H9 (cell line): ENCODE results near the gene ARHGAP26. TPM values are rescaled to one million over a fixed set of nuclear protein-coding genes. Genes with fewer than 3 reads are reported as not detected.

Experiments
- DNase-seq: peaks from one replicate; pipeline ENCODE4 v3.0.0-alpha.2; 2017
- H2AFZ ChIP-seq: one replicate; pipeline ENCODE4 v1.6.1; 2013; ENCODE audit warnings: mild to moderate bottlenecking, low read length, control low read depth, moderate library complexity
- H2AK5ac ChIP-seq: 2 replicates; pipeline ENCODE4 v1.6.1; 2013; ENCODE audit warnings: low read length, control low read depth, mixed read lengths; ENCODE audit not compliant: insufficient read length
- H2BK120ac ChIP-seq: one replicate; pipeline ENCODE4 v1.6.1; 2013; ENCODE audit warnings: low read depth, mild to moderate bottlenecking, low read length, control low read depth, inconsistent platforms; ENCODE audit not compliant: poor library complexity, severe bottlenecking
- H2BK12ac ChIP-seq: 2 replicates; pipeline ENCODE4 v1.6.1; 2013; ENCODE audit warnings: low read length, control low read depth, mixed read lengths, low read depth; ENCODE audit not compliant: insufficient read length
- H2BK15ac ChIP-seq: 2 replicates; pipeline ENCODE4 v1.6.1; 2013; ENCODE audit warnings: low read depth, low read length, control low read depth
- H2BK20ac ChIP-seq: one replicate; pipeline ENCODE4 v1.6.1; 2013; ENCODE audit warnings: low read depth, mild to moderate bottlenecking, low read length, control low read depth, inconsistent platforms; ENCODE audit not compliant: poor library complexity, severe bottlenecking
- H2BK5ac ChIP-seq: 2 replicates; pipeline ENCODE4 v1.6.1; 2013; ENCODE audit warnings: low read length, control low read depth, mixed read lengths; ENCODE audit not compliant: insufficient read length
- H3K14ac ChIP-seq: 2 replicates; pipeline ENCODE4 v1.6.1; 2013; ENCODE audit warnings: low read length, control low read depth; ENCODE audit not compliant: insufficient read depth
- H3K18ac ChIP-seq: 2 replicates; pipeline ENCODE4 v1.6.1; 2013; ENCODE audit warnings: low read depth, mild to moderate bottlenecking, mixed read lengths, low read length, control low read depth; ENCODE audit not compliant: insufficient read length
- H3K23ac ChIP-seq: 2 replicates; pipeline ENCODE4 v1.6.1; 2013; ENCODE audit warnings: low read length, control low read depth, mixed read lengths, low read depth; ENCODE audit not compliant: insufficient read length
- H3K23me2 ChIP-seq: 2 replicates; pipeline ENCODE4 v1.6.1; 2013; ENCODE audit warnings: low read depth, mild to moderate bottlenecking, mixed read lengths, low read length, control low read depth; ENCODE audit not compliant: insufficient read length, poor library complexity, severe bottlenecking
- H3K27ac ChIP-seq: 2 replicates; pipeline ENCODE4 v1.5.1; 2013; ENCODE audit warnings: low read length, control low read depth, mixed read lengths, low read depth; ENCODE audit not compliant: insufficient read length
- H3K27me3 ChIP-seq: 2 replicates; pipeline ENCODE4 v1.6.1; 2013; ENCODE audit warnings: low read length, control low read depth, inconsistent platforms; ENCODE audit not compliant: insufficient read depth
- H3K4ac ChIP-seq: 2 replicates; pipeline ENCODE4 v1.6.1; 2013; ENCODE audit warnings: low read depth, mild to moderate bottlenecking, control low read depth, inconsistent platforms, low read length, moderate library complexity
- H3K4me1 ChIP-seq: 2 replicates; pipeline ENCODE4 v1.6.1; 2013; ENCODE audit warnings: low read length, control low read depth, inconsistent platforms; ENCODE audit not compliant: insufficient read depth
- H3K4me2 ChIP-seq: 2 replicates; pipeline ENCODE4 v1.6.1; 2013; ENCODE audit warnings: low read length, control low read depth, mixed read lengths; ENCODE audit not compliant: insufficient read length, insufficient read depth
- H3K56ac ChIP-seq: 2 replicates; pipeline ENCODE4 v1.6.1; 2013; ENCODE audit warnings: low read depth, mild to moderate bottlenecking, mixed read lengths, low read length, control low read depth; ENCODE audit not compliant: insufficient read length
- H3K79me1 ChIP-seq: 2 replicates; pipeline ENCODE4 v1.6.1; 2013; ENCODE audit warnings: low read depth, mild to moderate bottlenecking, moderate library complexity, low read length, control low read depth, inconsistent platforms; ENCODE audit not compliant: insufficient read depth, poor library complexity, severe bottlenecking
- H3K79me2 ChIP-seq: 2 replicates; pipeline ENCODE4 v1.6.1; 2013; ENCODE audit warnings: low read length, control low read depth, inconsistent platforms; ENCODE audit not compliant: insufficient read depth
- H3K9ac ChIP-seq: 2 replicates; pipeline ENCODE4 v1.6.1; 2013; ENCODE audit warnings: low read length, control low read depth, mixed read lengths; ENCODE audit not compliant: insufficient read length; ENCODE audit errors: extremely low read depth
- H3K9me3 ChIP-seq: one replicate; pipeline ENCODE4 v1.6.1; 2013; ENCODE audit warnings: low read depth, low read length, inconsistent platforms; ENCODE audit not compliant: control insufficient read depth
- H3T11ph ChIP-seq: one replicate; pipeline ENCODE4 v1.6.1; 2013; ENCODE audit warnings: mild to moderate bottlenecking, low read length, control low read depth, inconsistent platforms
- H4K20me1 ChIP-seq: one replicate; pipeline ENCODE4 v1.6.1; 2013; ENCODE audit not compliant: control insufficient read depth, insufficient read length, insufficient read depth
- H4K5ac ChIP-seq: 2 replicates; pipeline ENCODE4 v1.6.1; 2013; ENCODE audit warnings: low read depth, mild to moderate bottlenecking, mixed read lengths, low read length, control low read depth; ENCODE audit not compliant: insufficient read length
- H4K8ac ChIP-seq: replicated peaks from 2 replicates; pipeline ENCODE4 v1.6.1; 2013; ENCODE audit warnings: low read length, control low read depth, mixed read lengths, low read depth; ENCODE audit not compliant: insufficient read length
- H4K91ac ChIP-seq: 2 replicates; pipeline ENCODE4 v1.6.1; 2013; ENCODE audit warnings: low read depth, mild to moderate bottlenecking, moderate library complexity, mixed read lengths, low read length, control low read depth; ENCODE audit not compliant: insufficient read length
- H3K27ac Mint-ChIP-seq, 3 experiments: 2 replicates in 2 of 3; 3 replicates in 1 of 3; pipeline ENCODE4 v1.8.0; 2020 to 2021; ENCODE audit warnings: mixed read lengths in 3 of 3, mild to moderate bottlenecking in 1 of 3, moderate library complexity in 1 of 3
- H3K27me3 Mint-ChIP-seq: 2 replicates; pipeline ENCODE4 v1.8.0; 2021; ENCODE audit warnings: low read depth, mild to moderate bottlenecking, moderate library complexity, mixed read lengths
- H3K36me3 Mint-ChIP-seq, 3 experiments: 2 replicates in 2 of 3; 3 replicates in 1 of 3; pipeline ENCODE4 v1.8.0; 2020 to 2021; ENCODE audit warnings: low read depth in 3 of 3, mixed read lengths in 3 of 3; ENCODE audit not compliant: insufficient read depth in 1 of 3
- H3K4me1 Mint-ChIP-seq, 2 experiments: 2 replicates each; pipeline ENCODE4 v1.8.0; 2020; ENCODE audit warnings: mixed read lengths in 2 of 2
- H3K4me3 Mint-ChIP-seq, 2 experiments: 2 replicates in 1 of 2; 3 replicates in 1 of 2; pipeline ENCODE4 v1.8.0; 2020 to 2021; ENCODE audit warnings: mild to moderate bottlenecking in 2 of 2, mixed read lengths in 2 of 2, moderate library complexity in 1 of 2
- H3K9me3 Mint-ChIP-seq, 2 experiments: 2 replicates in 1 of 2; 3 replicates in 1 of 2; pipeline ENCODE4 v1.8.0; 2020; ENCODE audit warnings: mild to moderate bottlenecking in 2 of 2, mixed read lengths in 2 of 2, moderate library complexity in 1 of 2
- CTCF ChIP-seq: fragments of 200-600 bp; sonication (generic); conservative IDR thresholded peaks from 3 replicates; pipeline ENCODE4 v1.8.0; 2021; ENCODE audit warnings: antibody characterized with exemption, mild to moderate bottlenecking
- WGBS: extraction: QIAGEN DNeasy Blood & Tissue Kit; methylation state at CpG from one replicate; pipeline ENCODE4 v1.1.7; 2013; ENCODE audit warnings: missing lambda C conversion rate, low lambda C conversion rate, mixed read lengths; ENCODE audit not compliant: insufficient read length; ENCODE audit errors: extremely low coverage; 5-methylcytosine and 5-hydroxymethylcytosine counted together
- total RNA-seq: library from RNA; stranded (reverse); gene quantifications from 2 replicates; pipeline ENCODE4 v1.2.1, GENCODE V29; 2021

ARHGAP26 gene
- total RNA-seq, 1 experiment from 2014 or later = 13.8 TPM

DNA sequence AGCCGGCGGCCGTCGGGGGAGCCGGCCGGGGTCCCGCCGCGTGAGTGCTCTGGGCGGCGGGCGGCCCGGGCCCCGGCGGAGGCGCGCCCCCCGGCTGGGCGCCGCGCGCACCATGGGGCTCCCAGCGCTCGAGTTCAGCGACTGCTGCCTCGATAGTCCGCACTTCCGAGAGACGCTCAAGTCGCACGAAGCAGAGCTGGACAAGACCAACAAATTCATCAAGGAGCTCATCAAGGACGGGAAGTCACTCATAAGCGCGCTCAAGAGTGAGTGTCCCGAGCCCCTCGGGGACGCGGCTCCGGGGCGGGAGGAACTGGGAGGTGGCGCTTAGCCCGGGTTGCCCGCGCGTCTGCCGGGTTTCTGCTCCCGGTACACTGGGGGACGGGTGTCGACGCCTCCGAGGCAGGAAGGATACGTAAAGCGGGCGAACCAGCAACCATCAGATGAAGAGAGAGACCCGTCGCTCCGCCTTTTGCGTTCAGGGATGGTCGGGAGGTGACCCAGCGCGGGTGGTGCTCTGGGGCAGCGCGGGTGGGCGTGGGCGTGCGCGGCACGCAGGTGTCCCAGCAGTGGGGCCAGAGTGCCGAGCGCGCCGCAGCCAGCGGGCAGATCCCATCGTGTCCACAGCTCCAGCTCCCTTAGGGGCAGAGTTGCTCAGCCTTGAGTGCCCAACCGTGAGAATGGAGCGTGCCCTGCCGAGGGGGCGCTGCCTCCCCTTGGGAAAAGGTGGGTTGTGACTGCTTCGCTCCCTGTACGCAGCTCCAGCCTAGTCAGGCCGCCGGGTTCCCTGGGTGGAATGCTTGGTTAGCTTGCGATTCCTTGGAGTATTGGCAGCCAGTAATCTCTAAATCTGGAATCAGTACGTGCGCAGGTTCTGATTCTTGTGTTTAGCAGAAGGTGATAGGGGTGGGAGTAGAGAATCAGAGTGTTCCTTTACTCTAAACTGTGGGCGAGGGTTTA lies 753 bp downstream of the ARHGAP26 start:
- H2BK12ac ChIP-seq = no peak overlapping the region
- H3K14ac ChIP-seq = peak overlapping the region; percentile 64; the same call in 1 of the 2 replicates
- 0 out of 2 replicates have a peak, but pooled peaks cover 2% of the 10 kb centered on the region for H3K27me3 ChIP-seq
- H3K4me1 ChIP-seq = peaks cover 5% of the 10 kb centered on the region; the same call in 1 of the 2 replicates
- H2AK5ac ChIP-seq = no peak overlapping the region
- H3K23me2 ChIP-seq = peaks cover 12% of the 10 kb centered on the region
- no peak overlapping the region for H3K56ac ChIP-seq
- H3K18ac ChIP-seq = peak overlapping the region; percentile 36
- peaks cover 23 to 26% of the 10 kb centered on the region in 2 experiments for H3K4me1 Mint-ChIP-seq
- peak overlapping the region; percentile 74 for H3K4me2 ChIP-seq
- H3K9me3 Mint-ChIP-seq = no peaks in the 10 kb centered on the region; a peak in 1 of 5 replicates
- no peaks in the 10 kb centered on the region for H3K79me2 ChIP-seq
- peak overlapping the region; percentile 53 for H3K9ac ChIP-seq
- H3K36me3 Mint-ChIP-seq = no peaks in the 10 kb centered on the region
- no peak overlapping the region for H2AFZ ChIP-seq
- H3K4ac ChIP-seq = no peak overlapping the region
- H4K8ac ChIP-seq = no peak overlapping the region
- no peaks in the 10 kb centered on the region for H3K9me3 ChIP-seq
- H2BK5ac ChIP-seq = no peak overlapping the region
- H2BK15ac ChIP-seq = no peak overlapping the region
- H4K91ac ChIP-seq = no peak overlapping the region
- H3K4me3 Mint-ChIP-seq = peak overlapping the region; percentile 81 to 88
- no peak overlapping the region for H2BK120ac ChIP-seq
- peak overlapping the region; percentile 47 to 93 (median 58); a peak in 4 of 7 replicates for H3K27ac Mint-ChIP-seq
- H2BK20ac ChIP-seq = no peak overlapping the region
- WGBS = no CpG with 5 or more reads among the region's 86 CpGs
- TF ChIP-seq CTCF = peak; percentile 52; the same call in 2 of the 3 replicates
- H3K27ac ChIP-seq = no peak overlapping the region
- peaks cover 24% of the 10 kb centered on the region for H3K27me3 Mint-ChIP-seq
- peak; percentile 62 for DNase-seq
- H4K5ac ChIP-seq = no peak overlapping the region
- H3T11ph ChIP-seq = no peak overlapping the region
- no peak overlapping the region for H3K23ac ChIP-seq
- no peaks in the 10 kb centered on the region for H3K79me1 ChIP-seq
- H4K20me1 ChIP-seq = no peaks in the 10 kb centered on the region
